GM18868 (cell line): Measurements from ENCODE around the gene IMPDH2.

Source experiments
- ATAC-seq: cut with Tn5 transposase; IDR thresholded peaks from one replicate; pipeline ENCODE4 v1.9.1; 2021; ENCODE audit warnings: mild to moderate bottlenecking, moderate library complexity; ENCODE audit not compliant: unreplicated experiment

IMPDH2 gene

DNA sequence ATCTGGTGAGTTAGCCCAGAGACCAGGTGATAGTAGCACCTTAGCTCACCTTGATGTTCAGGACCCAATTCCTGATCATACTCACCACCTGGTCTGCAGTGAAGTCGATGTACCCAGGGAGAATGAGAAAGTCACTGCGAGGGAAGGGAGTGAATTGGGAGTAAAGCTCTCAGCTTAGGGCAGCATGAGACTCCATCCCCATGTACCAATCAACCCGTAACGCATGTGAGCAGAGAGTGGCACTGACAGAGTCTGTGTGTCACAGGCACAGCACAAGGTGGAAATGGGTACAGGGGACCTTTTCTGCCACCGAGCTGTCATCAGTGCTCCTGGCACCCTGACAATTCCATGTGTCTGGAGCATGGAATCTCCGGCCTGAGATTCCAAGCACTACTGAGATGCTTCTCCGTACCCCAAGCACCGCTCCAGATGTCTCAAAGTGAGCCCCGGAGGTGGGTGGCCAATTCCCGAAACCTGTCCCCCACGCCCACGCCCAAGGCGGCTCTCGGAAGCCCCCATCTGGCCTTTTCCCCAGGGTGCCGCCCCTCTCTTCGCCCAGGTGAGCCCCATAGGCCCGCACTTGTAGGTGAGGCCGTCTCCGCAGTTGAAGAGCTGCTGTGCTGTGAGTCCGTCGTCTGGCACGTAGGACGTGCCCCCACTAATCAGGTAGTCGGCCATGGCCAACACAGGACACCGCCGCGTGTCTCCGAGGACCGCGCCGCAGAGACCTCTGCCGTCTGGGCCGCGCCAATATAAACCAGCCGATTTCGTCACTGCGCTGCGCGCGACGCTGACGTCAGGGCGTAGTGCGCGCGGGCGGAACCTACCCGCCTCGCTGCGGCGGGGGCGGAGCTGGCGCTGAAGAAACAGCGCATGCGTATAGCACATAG, at the start of gene IMPDH2:
Gene IMPDH2, minus strand, starts transcription at position 726 of the 890 bp plus-strand sequence. Its CDS starts 48 bp downstream, at position 678.
- peak; percentile 78 for ATAC-seq

DNA sequence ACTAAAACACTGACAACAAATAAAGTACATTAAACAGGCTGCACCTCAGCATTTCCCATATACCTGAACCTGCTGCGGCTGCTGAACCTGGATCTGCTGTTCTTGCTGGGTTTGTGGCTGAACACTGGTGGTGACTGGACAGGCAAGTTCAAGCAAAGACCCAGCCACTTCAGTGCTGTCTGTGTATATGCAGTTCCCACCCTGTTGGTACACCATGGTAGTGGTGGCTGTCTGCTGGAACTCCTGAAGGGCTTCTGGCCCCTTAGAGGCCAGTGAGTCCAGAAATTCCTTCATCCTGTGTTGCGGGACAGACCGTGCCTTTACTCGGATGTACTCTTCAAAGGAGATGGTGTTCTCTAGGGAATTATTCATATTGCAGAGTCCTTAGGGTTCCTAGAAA, 47.4 kb upstream of the IMPDH2 start:
- no peak for ATAC-seq

DNA sequence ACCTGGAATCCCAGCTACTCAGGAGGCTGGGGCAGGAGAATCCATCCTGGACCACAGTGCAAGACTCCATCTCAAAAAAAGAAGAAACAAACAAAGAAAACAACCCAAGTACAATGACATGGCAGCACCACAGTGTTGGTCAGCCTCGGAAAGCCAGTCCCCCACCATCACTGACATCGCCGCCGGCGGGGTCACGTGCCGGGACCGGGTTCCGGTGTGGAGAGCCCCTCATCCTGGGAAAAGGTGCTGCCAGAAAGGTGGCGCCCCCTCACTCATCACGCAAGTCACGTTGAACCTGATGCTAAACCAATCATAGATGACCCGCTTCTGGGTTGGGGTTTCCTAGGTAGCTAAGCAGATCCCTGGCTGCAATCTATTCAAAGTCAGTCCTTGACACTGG, 46.9 kb upstream of the IMPDH2 start:
- no peak for ATAC-seq

DNA sequence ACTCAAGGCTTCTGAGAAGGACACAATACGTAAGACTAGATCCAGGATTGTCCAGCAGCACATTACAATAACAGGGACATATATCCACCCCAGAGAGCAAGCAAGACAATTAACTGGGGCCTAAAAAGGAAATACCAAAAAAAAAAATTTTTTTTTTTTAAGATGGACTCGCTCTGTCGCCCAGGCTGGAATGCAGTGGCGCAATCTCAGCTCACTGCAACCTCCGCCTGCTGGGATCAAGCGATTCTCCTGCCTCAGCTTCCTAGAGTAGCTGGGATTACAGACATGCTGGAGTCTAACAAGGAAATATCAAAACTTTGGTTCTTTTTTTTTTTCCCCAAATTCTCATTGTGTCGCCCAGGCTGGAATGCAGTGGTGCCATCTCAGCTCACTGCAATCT, 28.8 kb upstream of the IMPDH2 start:
- no peak for ATAC-seq

DNA sequence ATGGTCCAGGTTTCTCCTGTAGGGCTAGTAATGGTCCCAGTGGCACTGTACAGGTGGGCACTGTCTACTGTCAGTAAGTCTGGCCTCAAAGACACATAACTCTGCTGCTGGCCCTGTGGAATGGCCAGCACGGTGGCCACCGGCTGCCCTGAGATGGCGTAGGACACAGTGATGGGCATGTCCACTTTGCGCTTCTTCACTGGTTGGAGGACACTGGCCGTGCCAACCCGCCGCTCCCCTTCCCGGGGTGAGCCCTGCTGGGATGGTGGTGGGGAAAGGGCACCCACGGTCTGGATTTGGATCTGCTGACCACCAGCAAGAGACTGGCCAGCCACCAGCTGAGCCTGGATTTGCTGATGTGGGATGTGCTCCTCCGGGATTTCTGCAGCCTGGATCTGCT, 28.1 kb upstream of the IMPDH2 start:
- no peak for ATAC-seq

DNA sequence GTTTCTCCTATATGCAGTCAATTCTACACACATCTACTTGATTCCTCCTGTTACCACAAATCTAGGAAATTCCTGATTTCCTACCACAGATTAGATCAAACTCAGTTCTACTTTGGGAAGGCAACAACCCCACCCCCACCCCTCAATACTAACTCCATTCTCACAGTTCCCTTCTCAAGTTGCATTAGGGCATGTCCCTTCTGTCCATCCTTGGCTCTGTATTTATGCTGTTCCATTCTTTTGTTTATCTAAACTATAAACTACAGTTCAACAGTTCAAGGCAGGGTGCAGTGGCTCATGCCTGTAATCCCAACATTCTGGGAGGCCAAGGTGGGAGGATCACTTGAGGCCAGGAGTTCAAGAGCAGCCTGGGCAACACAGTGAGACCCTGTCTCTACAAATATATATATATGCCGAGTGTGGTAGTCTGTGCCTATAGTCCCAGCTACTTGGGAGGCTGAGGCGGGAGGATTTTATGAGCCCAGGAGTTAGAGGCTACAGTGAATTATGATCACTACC, 25.2 kb upstream of the IMPDH2 start:
- ATAC-seq = no peak

DNA sequence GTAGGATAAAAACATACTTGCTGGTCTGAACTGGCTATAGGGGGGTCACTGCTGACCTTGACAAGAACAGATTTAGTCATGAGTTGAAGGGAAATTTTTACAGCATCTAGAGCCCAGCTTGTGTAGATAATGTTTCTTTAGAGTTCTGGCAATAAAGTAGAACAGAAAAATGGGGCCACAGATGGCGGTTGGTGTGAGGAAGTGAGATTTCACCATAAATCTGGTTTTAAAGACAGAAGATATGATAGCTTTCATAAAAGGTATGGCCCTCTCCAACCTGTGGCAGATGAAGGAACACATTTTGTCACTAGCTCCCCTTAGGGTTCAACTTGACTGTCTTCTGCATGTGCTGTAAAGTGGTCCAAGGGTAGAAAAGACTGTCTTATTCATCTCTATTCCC, 24.3 kb upstream of the IMPDH2 start:
- ATAC-seq = no peak

DNA sequence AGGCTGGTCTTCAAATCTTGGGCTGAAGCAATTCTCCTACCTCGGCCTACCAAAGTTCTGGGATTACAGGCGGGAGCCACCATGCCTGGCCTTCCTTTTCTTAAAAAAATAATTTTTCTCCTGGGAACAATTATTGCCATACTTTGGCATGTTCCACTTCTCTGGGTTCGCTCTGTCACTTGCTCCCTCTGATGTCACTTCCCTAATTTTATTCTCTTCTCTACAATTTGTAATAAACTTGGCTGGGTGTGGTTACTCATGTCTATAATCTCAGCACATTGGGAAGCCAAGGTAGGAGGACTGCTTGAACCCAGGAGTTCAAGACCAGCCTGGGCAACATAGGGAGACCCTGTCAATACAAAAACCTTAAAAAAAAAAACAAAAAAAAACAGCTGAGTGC, 6.1 kb upstream of the IMPDH2 start:
- ATAC-seq = no peak

DNA sequence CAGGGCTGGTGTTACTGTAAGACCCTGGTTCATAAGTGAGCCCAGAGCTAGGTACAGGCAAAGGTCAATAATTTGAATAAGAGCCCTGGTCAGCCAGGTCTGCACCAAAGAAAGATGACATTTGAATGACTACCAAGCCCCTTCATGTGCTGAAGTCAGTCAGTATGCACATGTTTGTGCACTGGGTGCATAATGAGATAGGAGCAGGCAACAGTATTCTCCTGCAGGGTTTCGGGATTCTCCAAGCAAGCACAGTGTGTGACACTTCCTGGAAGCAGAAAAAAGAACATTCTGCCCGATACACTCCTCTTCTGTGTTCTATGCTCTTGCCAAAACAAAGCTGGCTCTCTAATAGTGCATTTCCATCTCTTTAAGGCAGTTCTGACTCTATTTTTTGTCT, 5.5 kb upstream of the IMPDH2 start:
- no peak for ATAC-seq

DNA sequence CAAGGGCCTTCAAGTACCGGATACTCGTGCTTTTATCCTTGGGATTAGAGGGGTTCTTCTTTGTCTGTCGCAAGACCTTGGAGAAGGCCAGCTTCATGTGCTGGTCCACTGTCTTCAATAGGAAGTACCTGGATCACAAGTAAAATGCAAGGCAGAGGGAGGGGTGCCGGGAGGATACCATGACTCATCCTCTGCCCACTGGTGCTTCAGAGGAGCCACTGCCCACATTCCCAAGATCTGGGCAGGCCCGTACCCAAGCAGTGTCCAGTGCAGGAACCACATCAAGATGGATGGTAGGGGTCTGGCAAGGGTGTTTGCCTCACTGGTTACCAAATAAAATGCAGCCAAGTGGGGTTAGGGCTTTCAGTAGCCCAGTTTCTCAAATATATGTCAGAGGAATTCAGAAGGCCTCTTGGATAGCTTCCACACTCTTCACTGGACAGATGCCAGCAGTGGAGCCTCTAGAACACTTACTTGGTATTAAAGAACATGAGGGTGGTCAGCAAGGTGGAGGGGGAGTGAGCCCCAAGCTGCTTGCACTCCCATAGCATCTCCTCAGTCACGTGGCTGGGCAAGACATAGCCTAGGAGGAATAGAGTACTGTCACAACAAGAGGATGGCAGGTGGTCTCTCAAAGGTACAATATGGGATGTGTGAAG, 3.6 kb upstream of the IMPDH2 start:
- ATAC-seq = no peak

DNA sequence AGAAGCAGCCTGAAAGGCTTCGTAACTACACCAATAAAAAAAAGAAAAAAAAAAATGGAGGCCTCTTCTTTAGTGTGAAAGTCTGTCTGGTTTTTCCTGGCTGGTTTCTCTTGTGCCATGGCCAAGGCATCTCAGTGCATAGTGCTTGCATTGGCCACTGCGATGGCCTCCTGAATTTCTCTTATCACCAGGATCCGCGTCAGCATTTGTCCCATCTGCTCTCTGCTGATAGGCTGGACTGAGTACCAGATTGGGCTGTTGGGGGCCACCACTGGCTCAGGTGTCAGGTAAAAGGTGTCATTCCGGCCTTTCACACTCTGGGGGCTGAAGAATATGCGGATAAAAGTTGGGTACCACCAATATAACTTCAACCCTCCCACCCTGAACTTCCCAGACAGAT, 1.1 kb upstream of the IMPDH2 start:
- no peak for ATAC-seq

DNA sequence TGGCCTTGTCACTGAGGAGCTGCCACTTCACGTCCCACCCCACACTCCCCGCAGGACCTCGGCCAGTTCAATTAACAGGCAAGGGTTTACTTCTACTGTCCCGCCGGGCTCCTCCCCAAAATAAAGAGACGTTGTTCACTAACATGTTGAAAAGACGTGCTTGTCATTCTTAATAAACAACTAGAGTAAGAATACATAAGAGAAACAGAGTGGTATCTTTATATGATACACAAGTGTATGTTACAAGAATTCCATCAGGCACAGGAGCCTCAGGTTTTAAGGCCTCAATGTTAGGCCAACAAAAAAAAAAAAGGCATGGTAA, 326 bp upstream of the IMPDH2 start:
- ATAC-seq = no peak

DNA sequence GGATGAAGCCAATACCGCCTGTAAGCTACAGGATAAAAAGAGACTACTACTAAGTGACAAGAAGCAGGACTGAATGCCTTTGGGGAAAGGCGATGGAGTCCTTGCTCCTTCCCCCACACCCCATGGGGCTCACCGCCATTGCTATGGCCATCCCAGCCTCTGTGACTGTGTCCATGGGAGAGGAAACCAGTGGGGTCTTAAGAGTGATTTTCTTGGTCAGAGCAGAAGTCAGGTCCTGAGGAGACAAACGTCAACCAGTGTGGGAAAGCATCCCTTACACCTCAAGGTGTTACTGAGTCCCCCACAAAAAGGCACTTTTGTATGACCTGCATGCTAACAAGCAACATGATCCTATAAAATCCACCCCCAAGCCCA, 913 bp downstream of the IMPDH2 start:
- no peak for ATAC-seq

DNA sequence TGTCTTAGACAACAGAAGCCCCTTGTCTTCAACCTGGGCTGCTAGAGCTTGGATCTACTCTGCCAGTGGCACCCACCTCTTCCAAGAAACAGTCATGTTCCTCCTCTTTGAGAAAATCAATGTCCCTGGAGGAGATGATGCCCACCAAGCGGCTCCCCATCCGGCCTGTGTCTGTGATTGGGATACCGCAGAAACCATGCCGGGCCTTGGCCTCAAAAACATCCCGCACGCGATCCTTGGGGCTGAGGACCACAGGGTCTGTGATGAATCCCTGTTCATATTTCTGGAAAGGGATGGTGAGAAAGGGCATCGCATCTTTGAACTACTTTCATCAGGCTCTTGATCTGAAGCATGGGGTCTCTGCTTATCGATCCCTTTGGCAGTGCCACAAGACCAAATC, 1.6 kb downstream of the IMPDH2 start:
- ATAC-seq = no peak

DNA sequence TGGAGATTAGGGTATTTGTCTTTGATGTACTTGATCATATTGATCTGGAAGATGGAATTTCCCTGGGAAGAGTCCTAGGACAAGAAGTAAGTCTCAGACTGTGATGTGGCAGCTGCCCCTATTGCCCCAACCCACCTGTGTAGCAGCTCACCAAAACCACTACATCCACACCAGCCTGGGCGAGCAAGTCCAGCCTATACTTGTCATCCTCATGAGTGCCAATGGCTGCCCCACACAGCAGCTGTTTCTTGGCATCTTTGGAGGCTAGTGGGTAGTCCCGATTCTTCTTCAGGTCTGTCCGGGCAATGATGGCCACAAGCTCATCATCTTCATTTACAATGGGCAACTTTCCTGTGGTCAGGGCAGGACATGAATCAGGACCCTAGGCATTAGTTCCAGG, 2.7 kb downstream of the IMPDH2 start:
- ATAC-seq = no peak

DNA sequence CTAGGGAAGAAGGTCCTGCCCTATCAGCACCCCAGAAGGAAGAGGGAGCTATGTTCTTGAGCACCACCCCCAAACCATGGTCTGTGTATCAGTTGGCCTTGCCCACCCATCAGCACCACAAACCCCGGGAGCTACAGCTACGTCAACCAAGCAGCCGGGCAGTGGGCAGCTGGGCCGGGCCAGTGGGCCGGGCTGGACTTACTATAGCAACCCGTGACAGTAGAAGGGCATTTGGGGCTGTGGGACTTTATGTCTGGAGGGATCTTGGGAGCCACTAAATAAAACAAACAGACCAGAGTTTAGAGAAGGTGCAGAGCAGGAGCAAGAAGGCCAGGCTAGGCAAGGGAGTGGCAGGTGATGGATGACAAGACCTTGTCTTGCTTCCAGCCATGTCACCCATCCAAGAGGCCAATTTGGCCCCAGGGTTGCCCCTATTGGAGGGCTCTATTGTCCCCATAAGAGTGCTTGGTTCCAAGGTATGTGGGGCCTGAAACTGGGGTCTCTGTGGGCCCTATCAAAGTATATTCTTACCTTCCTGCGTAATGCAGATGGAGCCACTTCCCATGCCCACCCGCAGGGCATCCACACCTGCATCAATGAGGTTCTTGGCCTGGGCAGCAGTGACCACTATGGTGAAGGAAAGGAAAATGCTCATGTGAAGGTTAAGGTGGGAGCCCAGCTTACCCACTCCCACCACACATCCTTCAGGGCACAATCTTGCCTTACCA, 3.2 kb downstream of the IMPDH2 start:
- no peak for ATAC-seq

DNA sequence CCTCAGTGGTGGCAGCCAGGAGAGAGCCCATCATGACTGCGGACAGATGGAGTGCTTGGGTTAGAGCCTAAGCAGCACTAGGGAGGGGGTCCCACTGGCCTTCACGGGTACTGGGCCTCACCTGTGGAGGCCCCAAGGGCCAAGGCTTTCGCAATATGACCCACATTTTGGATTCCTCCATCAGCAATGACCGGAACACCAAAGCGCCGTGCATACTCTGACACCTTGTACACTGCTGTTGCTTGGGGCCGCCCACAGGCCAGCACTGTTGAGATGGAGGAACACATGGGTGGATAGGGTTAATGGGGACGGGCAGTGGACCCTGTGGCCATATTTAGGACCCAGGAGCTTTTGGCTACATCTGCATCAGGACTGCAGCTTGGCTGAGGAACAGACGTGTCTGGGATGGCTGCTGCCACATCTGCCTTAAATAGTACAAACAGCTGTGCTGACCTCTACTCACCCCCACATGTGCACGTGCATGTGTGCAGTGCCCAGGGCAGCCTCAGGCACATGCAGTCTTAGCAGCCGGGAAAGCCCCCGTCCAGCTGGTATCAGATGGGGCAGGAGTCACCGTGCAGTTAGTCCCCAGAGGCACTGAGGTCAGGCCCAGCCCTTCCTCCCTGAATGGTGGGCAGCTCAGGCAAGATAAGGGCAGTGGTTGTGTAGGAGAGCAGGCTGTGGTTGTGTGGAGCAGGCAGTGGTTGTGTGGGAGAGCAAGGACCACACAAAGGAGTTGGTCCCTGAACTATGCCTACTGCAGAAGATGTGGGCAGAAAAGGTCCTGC, 4.0 kb downstream of the IMPDH2 start:
- no peak for ATAC-seq

DNA sequence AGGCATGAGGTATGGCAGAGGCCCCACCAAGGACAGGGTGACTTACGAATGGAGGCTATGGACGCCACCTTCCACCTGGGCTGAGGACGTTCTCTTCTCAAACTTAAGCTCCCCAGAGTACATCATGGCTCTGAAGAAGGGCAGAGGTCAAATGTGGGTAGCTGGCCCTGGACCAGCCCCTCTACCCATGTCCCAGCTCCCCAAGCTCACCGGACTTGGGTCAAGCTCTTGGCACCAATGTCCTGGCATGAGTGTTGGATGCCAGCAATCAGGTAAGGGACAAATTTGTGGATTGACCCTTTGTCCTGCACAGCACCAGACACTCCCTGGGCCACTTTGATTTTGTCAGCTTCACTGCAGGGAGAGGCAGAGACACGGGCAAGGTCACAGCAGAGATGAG, 4.7 kb downstream of the IMPDH2 start:
- no peak for ATAC-seq

DNA sequence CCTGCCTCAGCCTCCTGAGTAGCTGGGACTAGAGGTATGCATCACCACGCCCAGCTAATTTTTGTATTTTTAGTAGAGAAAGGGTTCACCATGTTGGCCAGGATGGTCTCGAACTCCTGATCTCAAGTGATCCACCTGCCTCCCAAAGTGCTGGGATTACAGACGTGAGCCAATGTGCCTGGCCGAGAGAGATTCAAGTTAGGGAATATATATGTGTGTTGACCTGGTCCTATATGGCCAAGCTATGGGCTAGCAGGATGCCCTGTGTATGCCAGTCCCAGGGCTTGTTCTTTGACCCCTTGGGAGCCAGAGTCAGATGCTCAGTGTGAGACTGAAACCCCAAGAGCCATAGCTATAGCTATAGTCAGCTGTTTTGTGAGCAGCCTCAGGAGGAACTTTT, 5.4 kb downstream of the IMPDH2 start:
- no peak for ATAC-seq

DNA sequence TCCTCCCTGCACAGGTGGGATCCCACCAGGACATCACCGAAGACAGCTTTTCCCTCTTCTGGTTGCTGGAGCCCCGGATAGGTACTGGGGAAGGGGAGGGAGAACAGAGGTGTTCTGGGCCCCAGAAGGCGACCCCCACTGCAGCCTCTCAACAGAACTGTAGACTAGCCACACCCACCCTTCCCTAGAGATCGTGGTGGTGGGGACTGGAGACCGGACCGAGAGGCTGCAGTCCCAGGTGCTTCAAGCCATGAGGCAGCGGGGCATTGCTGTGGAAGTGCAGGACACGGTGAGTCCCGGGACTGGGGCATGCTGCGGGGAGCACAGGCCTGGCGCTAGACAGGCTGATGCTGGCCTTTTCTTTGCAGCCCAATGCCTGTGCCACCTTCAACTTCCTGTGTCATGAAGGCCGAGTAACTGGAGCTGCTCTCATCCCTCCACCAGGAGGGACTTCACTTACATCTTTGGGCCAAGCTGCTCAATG, 6.5 kb downstream of the IMPDH2 start:
- no peak for ATAC-seq
